KMS-11 (cell line): Measurements from ENCODE around the gene INPP5D.
A peak's percentile ranks its signal among the peaks of the same experiment; 100 is the strongest.

ENCODE experiments used
- H2AFZ ChIP-seq: fragments of 200-600 bp; sonication (generic); 2 replicates; pipeline ENCODE4 v1.6.1; 2016; ENCODE audit warnings: antibody characterized with exemption, mixed run types, low read depth
- H3K27ac ChIP-seq: fragments of 200-600 bp; sonication (generic); 2 replicates; pipeline ENCODE4 v1.6.1; 2016; ENCODE audit warnings: mild to moderate bottlenecking, mixed run types
- H3K27me3 ChIP-seq: fragments of 200-600 bp; sonication (generic); 2 replicates; pipeline ENCODE4 v1.6.1; 2017; ENCODE audit warnings: mild to moderate bottlenecking, low read depth, mixed run types, moderate library complexity; ENCODE audit not compliant: insufficient read depth
- H3K36me3 ChIP-seq: fragments of 200-600 bp; sonication (generic); 2 replicates; pipeline ENCODE4 v1.6.1; 2017; ENCODE audit warnings: mild to moderate bottlenecking, mixed run types; ENCODE audit not compliant: insufficient read depth
- H3K4me1 ChIP-seq: fragments of 200-600 bp; sonication (generic); 2 replicates; pipeline ENCODE4 v1.6.1; 2016; ENCODE audit warnings: mild to moderate bottlenecking, low read depth, mixed run types; ENCODE audit not compliant: poor library complexity, severe bottlenecking
- H3K4me2 ChIP-seq: fragments of 200-600 bp; sonication (generic); 2 replicates; pipeline ENCODE4 v1.7.0; 2016; ENCODE audit warnings: mild to moderate bottlenecking, mixed run types
- H3K4me3 ChIP-seq: fragments of 200-600 bp; sonication (generic); IDR thresholded peaks from 2 replicates; pipeline ENCODE4 v1.6.1; 2017; ENCODE audit warnings: low read depth, low read length, mixed read lengths; ENCODE audit not compliant: insufficient read depth
- H3K79me2 ChIP-seq: fragments of 200-600 bp; sonication (generic); 2 replicates; pipeline ENCODE4 v1.6.1; 2016; ENCODE audit warnings: low read depth, mixed run types; ENCODE audit not compliant: insufficient read depth
- H3K9ac ChIP-seq: fragments of 200-600 bp; sonication (generic); 2 replicates; pipeline ENCODE4 v1.6.1; 2016; ENCODE audit warnings: mild to moderate bottlenecking, mixed run types
- H4K20me1 ChIP-seq: fragments of 200-600 bp; sonication (generic); 2 replicates; pipeline ENCODE4 v1.6.1; 2016; ENCODE audit warnings: mild to moderate bottlenecking, mixed run types; ENCODE audit not compliant: insufficient read depth
- TF ChIP-seq, protein P1 (sequence below): fragments of 200-600 bp; sonication (generic); conservative IDR thresholded peaks from 2 replicates; pipeline ENCODE4 v1.6.1; 2017; ENCODE audit warnings: low read depth, mild to moderate bottlenecking, antibody characterized with exemption, low read length, moderate library complexity, mixed read lengths

INPP5D gene

GRCh38 chr2:233074106-233074505 is 14.0 kb downstream of the INPP5D start:
- H3K4me2 ChIP-seq: no peak overlapping the region
- TF ChIP-seq, protein P1, sequence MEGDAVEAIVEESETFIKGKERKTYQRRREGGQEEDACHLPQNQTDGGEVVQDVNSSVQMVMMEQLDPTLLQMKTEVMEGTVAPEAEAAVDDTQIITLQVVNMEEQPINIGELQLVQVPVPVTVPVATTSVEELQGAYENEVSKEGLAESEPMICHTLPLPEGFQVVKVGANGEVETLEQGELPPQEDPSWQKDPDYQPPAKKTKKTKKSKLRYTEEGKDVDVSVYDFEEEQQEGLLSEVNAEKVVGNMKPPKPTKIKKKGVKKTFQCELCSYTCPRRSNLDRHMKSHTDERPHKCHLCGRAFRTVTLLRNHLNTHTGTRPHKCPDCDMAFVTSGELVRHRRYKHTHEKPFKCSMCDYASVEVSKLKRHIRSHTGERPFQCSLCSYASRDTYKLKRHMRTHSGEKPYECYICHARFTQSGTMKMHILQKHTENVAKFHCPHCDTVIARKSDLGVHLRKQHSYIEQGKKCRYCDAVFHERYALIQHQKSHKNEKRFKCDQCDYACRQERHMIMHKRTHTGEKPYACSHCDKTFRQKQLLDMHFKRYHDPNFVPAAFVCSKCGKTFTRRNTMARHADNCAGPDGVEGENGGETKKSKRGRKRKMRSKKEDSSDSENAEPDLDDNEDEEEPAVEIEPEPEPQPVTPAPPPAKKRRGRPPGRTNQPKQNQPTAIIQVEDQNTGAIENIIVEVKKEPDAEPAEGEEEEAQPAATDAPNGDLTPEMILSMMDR: no peak
- no peaks in the 10 kb centered on the region for H4K20me1 ChIP-seq
- no peak overlapping the region for H3K27ac ChIP-seq
- H3K36me3 ChIP-seq: no peaks in the 10 kb centered on the region; the same call in 1 of the 2 replicates
- no peak overlapping the region for H3K4me3 ChIP-seq
- peaks cover 27% of the 10 kb centered on the region for H3K4me1 ChIP-seq
- no peak overlapping the region for H3K9ac ChIP-seq
- no peaks in the 10 kb centered on the region for H3K79me2 ChIP-seq
- H2AFZ ChIP-seq: no peak overlapping the region
- H3K27me3 ChIP-seq: no peaks in the 10 kb centered on the region

DNA sequence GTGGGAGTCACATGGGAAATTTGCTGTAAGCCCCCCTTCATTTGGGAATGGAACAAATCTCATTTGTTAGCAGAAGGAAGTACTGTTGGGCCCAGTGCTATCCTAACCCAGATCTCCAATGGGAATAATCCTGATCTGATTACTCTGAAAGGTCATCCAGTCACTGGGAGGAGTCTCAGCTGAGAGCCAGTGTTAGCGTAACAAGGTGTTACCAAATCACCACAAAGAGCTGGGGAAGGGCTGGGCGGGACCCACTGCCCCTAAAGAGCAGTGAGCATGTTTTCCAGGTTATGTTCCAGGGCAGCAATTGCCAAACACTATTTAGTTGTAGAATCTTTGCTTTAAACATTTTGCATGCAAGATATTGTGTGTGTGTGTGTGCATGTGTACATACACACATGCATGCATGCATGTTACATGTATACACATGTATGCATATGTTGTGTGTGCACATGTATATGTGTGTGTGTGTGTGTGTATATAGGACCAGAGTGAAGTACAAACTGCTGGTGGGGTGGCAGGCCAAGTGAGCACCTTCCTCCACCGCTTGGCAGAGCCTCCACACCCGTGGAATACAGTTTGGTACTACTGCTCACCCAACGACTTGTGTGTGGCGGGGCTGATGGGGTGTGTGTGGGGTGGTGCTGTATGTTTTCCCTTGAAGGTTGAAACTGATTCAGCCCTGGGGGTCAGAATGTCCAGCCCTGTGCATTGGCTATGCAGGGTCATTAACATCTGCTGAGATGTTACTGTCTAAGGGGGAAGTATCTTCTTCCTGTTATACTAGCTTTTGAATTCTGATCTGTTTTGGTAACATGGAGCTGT is 15.2 kb downstream of the INPP5D start:
- TF ChIP-seq, protein P1: no peak
- no peak overlapping the region for H2AFZ ChIP-seq
- H3K4me1 ChIP-seq: peaks cover 27% of the 10 kb centered on the region
- H3K36me3 ChIP-seq: no peaks in the 10 kb centered on the region; the same call in 1 of the 2 replicates
- H3K4me3 ChIP-seq: no peak overlapping the region
- no peaks in the 10 kb centered on the region for H3K27me3 ChIP-seq
- no peak overlapping the region for H3K9ac ChIP-seq
- H4K20me1 ChIP-seq: no peaks in the 10 kb centered on the region
- H3K79me2 ChIP-seq: no peaks in the 10 kb centered on the region
- H3K27ac ChIP-seq: peak overlapping the region; percentile 32; the same call in 1 of the 2 replicates
- H3K4me2 ChIP-seq: peak overlapping the region; percentile 53; the same call in 1 of the 2 replicates

DNA sequence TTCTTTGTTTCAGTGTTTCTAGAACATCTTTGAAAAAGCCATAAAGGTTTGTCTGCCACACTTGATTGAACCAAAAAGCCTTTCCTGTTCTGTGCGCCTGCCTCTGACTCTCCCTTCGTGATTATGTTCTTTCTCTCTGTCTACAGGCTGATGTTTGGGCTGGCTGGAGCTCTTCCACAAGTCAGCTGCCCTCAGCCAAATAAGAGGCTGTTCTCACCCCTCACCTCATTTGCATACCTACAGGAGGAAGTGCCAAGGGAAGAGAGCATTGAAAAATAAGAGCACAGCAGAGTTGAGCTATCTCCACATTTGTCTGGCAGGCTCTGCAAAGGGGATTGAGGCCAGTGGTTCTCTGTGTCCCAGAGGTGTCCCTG is 15.8 kb downstream of the INPP5D start:
- Histone ChIP-seq H3K27me3 (no peaks in the 10 kb centered on the region), H3K4me1 (peaks cover 31% of the 10 kb centered on the region), H3K4me2 (peak overlapping the region; percentile 53; the same call in 1 of the 2 replicates), H4K20me1 (no peaks in the 10 kb centered on the region), H2AFZ (no peak overlapping the region), H3K9ac (no peak overlapping the region), H3K36me3 (no peaks in the 10 kb centered on the region; the same call in 1 of the 2 replicates), H3K4me3 (no peak overlapping the region), H3K27ac (peak overlapping the region; percentile 32; the same call in 1 of the 2 replicates), H3K79me2 (no peaks in the 10 kb centered on the region)
- TF ChIP-seq, protein P1: no peak

GRCh38 chr2:233076749-233077148 is 16.6 kb downstream of the INPP5D start:
- no peaks in the 10 kb centered on the region for H4K20me1 ChIP-seq
- no peak overlapping the region for H3K4me3 ChIP-seq
- TF ChIP-seq, protein P1: no peak
- H3K4me2 ChIP-seq: 0 out of 2 replicates have a peak overlapping the region, but pooled peaks have one; percentile 53
- no peak overlapping the region for H2AFZ ChIP-seq
- H3K9ac ChIP-seq: no peak overlapping the region
- H3K4me1 ChIP-seq: peaks cover 39% of the 10 kb centered on the region
- no peaks in the 10 kb centered on the region for H3K27me3 ChIP-seq
- H3K27ac ChIP-seq: no peak overlapping the region
- no peaks in the 10 kb centered on the region for H3K79me2 ChIP-seq
- no peaks in the 10 kb centered on the region; the same call in 1 of the 2 replicates for H3K36me3 ChIP-seq
